Measurements from ENCODE around the gene GLT6D1. TPM values are rescaled to one million over a fixed set of nuclear protein-coding genes. Genes with fewer than 3 reads are reported as not detected.

Gene GLT6D1
- total RNA-seq, 4 donors from 2014 or later, result not detected

DNA sequence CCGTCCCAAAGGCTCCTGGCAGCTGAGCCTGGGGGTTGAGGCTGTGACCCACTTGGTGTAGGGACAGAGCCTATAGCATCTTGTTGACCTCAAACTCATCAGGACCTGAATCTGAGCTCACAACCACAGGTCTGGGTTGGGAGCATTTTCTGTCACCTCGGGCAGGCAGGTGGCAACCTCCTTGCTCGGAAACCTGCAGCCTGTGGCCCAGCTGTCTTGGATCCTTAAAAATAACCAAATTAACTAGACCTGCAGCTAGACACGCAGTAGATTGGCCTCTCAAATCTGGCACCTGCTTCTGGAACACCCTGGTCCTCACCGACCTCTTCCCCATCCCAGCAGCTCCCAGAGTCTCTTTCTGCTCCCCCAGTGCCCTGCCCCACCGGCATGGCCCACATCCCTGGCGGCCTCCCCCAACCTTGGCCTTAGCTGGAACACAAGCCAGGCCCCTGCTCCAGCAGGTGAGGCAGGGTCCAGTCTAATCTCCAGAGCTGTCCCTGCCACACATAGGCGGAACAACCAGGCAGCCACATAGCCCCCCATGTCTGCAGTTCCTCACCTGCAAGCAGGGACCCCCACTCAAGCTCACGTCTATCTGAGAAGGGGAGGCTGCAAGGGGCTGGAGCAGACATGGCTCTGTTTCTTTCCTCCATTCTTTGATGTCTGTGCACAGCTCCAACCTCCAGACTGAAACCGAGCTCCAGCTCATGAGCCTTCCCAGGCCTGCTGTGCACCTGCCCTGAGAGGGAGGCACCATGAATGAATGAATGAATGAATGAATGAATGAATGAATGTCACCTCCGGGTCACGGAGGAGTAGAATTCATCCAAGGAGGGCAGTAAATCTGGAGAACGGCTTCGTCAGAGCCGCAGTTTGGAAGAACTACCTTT is 49.5 kb downstream of the GLT6D1 start:
- Histone ChIP-seq H3K36me3 (no peaks in the 10 kb centered on the region), H3K4me1 (no peaks in the 10 kb centered on the region), H3K27me3 (peaks cover 65% of the 10 kb centered on the region), H3K4me3 (no peak overlapping the region), H3K9me3 (peaks cover 0 to 10% (median 0%) of the 10 kb centered on the region in 3 donors), H3K27ac (no peak overlapping the region)
- WGBS, 2 donors (ENCODE audit: low coverage in 1 of 2), result 70 to 80% methylated on average over 2 to 4 of the region's 15 CpGs
- ATAC-seq, result no peak
- TF ChIP-seq POLR2A (IDR thresholded peaks at IDR 0.05) (no peak), POLR2AphosphoS5 (IDR thresholded peaks at IDR 0.05) (no peak), EP300 (IDR thresholded peaks at IDR 0.05) (no peak)

DNA sequence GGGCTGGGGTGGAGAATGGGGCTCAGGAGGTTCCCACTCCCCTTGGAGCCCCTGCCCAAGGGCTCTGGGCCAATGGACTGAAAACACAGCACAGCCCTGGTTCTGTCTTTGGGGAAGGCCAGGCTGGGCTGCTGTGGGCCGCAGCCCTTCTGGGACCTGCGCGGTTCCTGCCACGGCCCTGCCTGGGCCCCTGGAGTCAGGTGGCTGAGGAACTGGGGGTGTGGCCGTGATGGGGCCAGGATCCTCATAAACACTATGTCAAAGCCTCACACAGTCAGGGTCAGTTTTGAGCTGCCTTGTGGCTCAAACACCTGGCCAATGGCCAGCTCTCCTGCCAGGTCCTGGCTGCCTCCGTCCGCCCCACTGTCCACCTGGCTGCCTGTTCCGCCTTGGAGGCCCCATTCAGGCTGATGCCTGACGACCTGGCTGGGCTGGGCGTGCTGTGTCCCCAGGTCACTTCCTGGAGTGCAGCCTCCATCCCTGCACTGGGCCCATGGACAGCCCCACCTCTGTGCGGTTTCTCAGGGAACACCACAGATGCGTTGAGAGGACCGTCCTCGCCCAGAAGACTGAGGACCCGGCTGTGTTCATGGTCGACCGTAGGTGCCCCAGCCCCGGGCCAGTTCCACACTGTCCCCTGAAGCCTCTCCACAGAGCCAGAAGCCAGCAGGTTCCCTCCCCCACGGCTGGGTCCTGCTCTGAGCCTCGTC is 50.3 kb downstream of the GLT6D1 start:
- Histone ChIP-seq H3K9me3 (peaks cover 0 to 2% (median 0%) of the 10 kb centered on the region in 3 donors), H3K27ac (no peak overlapping the region), H3K4me1 (no peaks in the 10 kb centered on the region), H3K27me3 (peaks cover 66% of the 10 kb centered on the region), H3K4me3 (no peak overlapping the region), H3K36me3 (no peaks in the 10 kb centered on the region)
- TF ChIP-seq POLR2A (IDR thresholded peaks at IDR 0.05), result no peak
- no peak for TF ChIP-seq EP300 (IDR thresholded peaks at IDR 0.05)
- no peak for TF ChIP-seq POLR2AphosphoS5 (IDR thresholded peaks at IDR 0.05)
- TF ChIP-seq, protein P1, sequence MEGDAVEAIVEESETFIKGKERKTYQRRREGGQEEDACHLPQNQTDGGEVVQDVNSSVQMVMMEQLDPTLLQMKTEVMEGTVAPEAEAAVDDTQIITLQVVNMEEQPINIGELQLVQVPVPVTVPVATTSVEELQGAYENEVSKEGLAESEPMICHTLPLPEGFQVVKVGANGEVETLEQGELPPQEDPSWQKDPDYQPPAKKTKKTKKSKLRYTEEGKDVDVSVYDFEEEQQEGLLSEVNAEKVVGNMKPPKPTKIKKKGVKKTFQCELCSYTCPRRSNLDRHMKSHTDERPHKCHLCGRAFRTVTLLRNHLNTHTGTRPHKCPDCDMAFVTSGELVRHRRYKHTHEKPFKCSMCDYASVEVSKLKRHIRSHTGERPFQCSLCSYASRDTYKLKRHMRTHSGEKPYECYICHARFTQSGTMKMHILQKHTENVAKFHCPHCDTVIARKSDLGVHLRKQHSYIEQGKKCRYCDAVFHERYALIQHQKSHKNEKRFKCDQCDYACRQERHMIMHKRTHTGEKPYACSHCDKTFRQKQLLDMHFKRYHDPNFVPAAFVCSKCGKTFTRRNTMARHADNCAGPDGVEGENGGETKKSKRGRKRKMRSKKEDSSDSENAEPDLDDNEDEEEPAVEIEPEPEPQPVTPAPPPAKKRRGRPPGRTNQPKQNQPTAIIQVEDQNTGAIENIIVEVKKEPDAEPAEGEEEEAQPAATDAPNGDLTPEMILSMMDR (IDR thresholded peaks at IDR 0.05), result no peak
- WGBS, 2 donors (ENCODE audit: low coverage in 1 of 2), result no CpG with 5 or more reads among the region's 20 CpGs
- ATAC-seq, result no peak

DNA sequence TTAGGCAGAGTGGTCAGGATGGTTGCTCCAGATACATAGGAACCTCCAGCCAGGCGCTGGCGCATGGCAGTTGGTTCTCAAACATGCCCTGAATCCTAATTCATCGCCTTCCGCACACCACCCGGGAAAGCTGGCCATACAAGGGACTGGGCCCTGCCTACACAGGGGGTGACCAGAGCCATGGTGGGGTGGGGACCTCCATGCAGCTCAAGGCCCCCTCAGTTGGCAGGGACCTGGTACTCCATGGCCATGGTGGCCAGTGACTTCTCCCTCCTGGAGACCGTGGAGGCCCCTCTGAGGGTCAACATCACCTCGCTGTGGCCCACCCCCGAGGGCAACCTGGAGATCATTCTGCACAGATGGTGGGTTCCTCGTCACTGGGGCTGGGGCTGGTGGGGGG is 51.0 kb downstream of the GLT6D1 start:
- Histone ChIP-seq H3K36me3 (no peaks in the 10 kb centered on the region), H3K9me3 (no peaks in the 10 kb centered on the region), H3K4me3 (no peak overlapping the region), H3K4me1 (no peaks in the 10 kb centered on the region), H3K27me3 (peaks cover 71% of the 10 kb centered on the region), H3K27ac (no peak overlapping the region)
- ATAC-seq, result no peak
- no peak for TF ChIP-seq EP300 (IDR thresholded peaks at IDR 0.05)
- TF ChIP-seq POLR2A (IDR thresholded peaks at IDR 0.05), result no peak
- TF ChIP-seq, protein P1 (IDR thresholded peaks at IDR 0.05), result no peak
- no peak for TF ChIP-seq POLR2AphosphoS5 (IDR thresholded peaks at IDR 0.05)
- WGBS, 2 donors (ENCODE audit: low coverage in 1 of 2), result no CpG with 5 or more reads among the region's 9 CpGs

DNA sequence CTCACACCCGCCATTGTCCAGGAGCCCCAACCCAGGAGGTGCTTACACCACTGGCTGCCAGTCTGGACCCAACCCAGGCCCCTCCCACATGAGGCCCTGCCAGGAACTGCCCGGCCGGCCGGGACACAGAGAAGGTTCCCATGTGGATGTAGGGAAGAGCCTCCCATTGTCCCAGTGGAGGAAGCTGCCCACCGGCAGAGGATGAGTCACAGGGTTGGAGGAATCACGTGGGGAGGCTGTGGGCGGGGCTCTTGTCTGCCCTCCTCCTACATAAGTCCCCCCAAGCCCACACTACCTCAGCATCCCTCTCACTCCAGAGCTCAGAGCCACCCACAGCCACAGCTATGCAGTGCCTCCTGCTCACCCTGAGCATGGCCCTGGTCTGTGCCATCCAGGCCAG is 51.7 kb downstream of the GLT6D1 start:
- TF ChIP-seq POLR2A (IDR thresholded peaks at IDR 0.05) (no peak), POLR2AphosphoS5 (IDR thresholded peaks at IDR 0.05) (no peak), EP300 (IDR thresholded peaks at IDR 0.05) (no peak)
- TF ChIP-seq, protein P1 (IDR thresholded peaks at IDR 0.05), result no peak
- Histone ChIP-seq H3K9me3 (no peaks in the 10 kb centered on the region), H3K27ac (no peak overlapping the region), H3K4me3 (no peak overlapping the region), H3K27me3 (peaks cover 78% of the 10 kb centered on the region), H3K4me1 (no peaks in the 10 kb centered on the region), H3K36me3 (no peaks in the 10 kb centered on the region)
- no CpG with 5 or more reads among the region's 7 CpGs for WGBS, 2 donors (ENCODE audit: low coverage in 1 of 2)
- ATAC-seq, result no peak

DNA sequence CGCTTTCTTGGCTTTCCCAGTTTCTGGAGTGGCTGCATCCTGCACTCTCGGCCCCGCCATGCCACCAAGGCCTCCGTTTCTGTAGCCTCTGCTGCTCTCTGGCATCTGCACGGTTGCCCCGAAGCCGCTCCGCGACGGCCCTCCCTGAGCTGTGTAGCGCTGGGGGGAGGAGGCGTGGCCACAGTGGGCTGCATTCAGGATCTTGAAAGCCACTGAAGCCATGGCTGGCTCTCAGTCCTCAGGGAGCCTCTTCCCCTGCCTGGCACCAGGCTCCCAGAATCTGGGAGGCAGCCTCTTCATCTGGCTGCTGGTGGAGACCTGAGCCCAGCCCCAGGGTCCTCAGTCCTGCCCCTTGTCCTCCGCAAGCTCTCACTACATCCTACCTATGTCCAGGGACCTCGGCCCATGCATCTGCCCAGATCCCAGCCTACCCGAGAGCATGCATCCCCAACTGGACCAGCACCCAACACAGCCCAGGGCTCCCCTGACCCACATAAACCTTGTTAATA is 52.7 kb downstream of the GLT6D1 start:
- no peak for ATAC-seq
- 0% methylated on average over 1 of the region's 15 CpGs; no CpG with 5 or more reads in 1 of the 2 donors for WGBS, 2 donors (ENCODE audit: low coverage in 1 of 2)
- TF ChIP-seq POLR2A (IDR thresholded peaks at IDR 0.05) (no peak), POLR2AphosphoS5 (IDR thresholded peaks at IDR 0.05) (no peak), EP300 (IDR thresholded peaks at IDR 0.05) (no peak)
- TF ChIP-seq, protein P1 (IDR thresholded peaks at IDR 0.05), result no peak
- Histone ChIP-seq H3K4me1 (no peaks in the 10 kb centered on the region), H3K36me3 (no peaks in the 10 kb centered on the region), H3K27me3 (peaks cover 78% of the 10 kb centered on the region), H3K9me3 (no peaks in the 10 kb centered on the region), H3K4me3 (no peak overlapping the region), H3K27ac (no peak overlapping the region)

Data from gastroesophageal sphincter (tissue), 4 donors.